ENCODE data around the gene CARTPT. TPM values are rescaled to one million over a fixed set of nuclear protein-coding genes. Genes with fewer than 3 reads are reported as not detected.

CARTPT gene
- not detected for total RNA-seq
- long read RNA-seq, donor 1, result 0 reads
- long read RNA-seq, donor 2, result 0 reads

DNA sequence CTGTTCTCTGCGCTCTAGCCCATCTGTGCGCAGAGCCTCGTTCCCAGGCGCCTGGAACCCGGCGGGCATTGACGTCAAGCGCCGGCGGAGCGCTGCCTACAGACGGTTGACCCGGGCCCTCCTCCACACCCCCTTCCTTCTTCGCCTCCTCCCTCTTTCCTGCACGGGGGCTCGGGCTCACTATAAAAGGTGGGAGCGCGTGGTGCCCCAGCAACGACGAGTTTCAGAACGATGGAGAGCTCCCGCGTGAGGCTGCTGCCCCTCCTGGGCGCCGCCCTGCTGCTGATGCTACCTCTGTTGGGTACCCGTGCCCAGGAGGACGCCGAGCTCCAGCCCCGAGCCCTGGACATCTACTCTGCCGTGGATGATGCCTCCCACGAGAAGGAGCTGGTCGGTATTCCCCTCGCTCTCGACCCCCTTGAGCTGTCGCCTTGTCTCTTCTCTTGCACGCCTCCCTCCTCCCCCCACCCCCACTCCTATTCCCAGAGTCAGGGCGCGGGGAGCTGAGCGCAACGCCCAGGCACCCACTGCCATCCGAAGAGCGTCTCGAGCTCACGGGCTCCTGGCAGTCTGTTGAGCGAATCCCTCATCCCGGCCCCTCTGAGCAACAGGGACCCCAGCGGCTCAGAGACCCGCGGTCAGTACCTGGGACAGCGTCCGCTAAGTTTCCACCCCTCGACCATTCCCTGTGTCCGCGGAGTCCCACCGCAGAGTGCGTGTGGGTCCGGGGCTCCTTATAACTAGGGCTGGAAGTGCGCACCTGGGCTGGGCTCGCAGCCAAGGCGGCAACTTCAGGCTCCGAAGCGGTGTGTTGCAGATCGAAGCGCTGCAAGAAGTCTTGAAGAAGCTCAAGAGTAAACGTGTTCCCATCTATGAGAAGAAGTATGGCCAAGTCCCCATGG lies at the start of gene CARTPT:
CARTPT (plus strand) TSS at position 213 of the 902 bp plus-strand sequence; CDS start at position 232, 19 bp downstream.
- DNase-seq (ENCODE audit: low spot score), result no peak
- intact Hi-C loops (cut with DNase I), result no loop called here

DNA sequence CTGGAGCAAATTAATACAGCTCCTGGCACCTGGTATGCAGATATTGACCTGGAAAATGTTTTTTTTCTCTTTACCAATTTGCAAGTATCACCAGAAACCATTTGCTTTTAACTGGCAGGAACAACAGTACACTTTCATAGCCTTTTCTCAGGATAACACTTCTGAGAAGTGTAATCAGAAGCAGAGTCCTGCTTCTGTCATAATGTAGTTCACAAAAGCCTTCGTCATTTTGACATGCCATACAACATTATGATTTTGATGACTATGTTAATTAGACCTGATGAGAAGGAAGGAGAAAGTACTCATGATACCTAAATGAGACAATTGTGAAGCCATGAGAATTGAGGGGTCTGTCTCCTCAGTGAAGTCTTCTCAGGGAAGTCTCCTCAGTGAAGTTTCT lies 41.1 kb upstream of the CARTPT start:
- intact Hi-C loops (cut with DNase I), result no loop called here

DNA sequence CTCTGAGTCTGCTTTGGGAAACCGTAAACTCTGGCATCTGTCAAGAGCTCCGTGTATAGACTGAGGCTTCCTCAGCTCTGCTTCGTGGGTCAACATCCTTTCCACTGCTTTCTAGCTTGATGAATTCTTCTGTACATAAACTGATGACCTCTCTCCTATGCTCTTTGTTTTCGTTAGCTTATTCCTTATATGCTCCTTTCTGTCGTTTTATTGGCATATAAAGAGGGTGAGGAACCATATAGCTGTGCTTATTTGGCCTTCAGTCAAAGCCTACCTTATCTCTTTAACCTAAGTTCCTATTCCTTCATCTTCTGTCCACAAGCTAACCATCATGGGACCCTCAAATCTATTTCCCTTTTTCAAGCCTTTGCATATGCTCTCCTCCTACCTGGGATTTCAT lies 39.4 kb upstream of the CARTPT start:
- DNase-seq (ENCODE audit: low spot score), result no peak
- intact Hi-C loops (cut with DNase I), result no loop called here

More for the DNA sequence above, 41.1 kb upstream of the CARTPT start:
- DNase-seq (ENCODE audit: low spot score), result no peak

DNA sequence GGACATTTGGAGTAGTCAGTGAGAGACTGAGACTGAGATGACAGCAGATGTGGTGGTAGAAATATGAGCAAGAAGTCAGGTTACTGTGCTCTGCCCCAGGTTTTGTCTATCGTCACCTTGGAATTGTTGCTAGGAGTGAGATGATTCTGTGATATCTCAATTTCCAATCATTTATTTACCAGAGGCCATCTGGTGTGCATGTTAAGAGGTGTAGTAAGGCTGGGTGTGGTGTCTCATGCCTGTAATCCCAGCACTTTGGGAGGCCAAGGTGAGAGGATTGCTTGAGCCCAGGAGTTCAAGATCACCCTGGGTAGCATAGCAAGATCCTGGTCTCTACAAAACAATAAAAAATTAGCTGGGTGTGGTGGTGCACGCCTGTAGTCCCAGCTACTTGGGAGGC lies 38.6 kb upstream of the CARTPT start:
- intact Hi-C loops (cut with DNase I), result no loop called here
- DNase-seq (ENCODE audit: low spot score), result no peak

DNA sequence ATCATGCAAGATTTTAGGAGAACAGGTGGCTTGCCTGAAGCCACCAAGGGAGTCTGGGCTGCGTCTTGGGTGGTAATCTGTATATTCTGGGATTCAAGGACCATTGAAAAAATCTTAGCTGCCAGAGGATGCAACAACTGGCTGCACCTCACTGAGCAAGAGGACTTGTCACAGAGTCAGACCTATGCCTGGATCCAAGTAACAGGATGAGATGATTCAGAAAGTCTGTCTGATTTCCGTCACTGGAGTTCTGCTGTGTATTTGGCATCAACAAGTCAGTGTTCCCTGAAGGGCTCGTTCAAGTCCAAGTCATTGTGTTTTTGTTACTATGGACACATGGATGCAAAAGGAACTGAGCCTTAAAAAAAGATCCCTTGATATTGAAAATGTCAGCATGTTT lies 37.8 kb upstream of the CARTPT start:
- intact Hi-C loops (cut with DNase I), result no loop called here

DNA sequence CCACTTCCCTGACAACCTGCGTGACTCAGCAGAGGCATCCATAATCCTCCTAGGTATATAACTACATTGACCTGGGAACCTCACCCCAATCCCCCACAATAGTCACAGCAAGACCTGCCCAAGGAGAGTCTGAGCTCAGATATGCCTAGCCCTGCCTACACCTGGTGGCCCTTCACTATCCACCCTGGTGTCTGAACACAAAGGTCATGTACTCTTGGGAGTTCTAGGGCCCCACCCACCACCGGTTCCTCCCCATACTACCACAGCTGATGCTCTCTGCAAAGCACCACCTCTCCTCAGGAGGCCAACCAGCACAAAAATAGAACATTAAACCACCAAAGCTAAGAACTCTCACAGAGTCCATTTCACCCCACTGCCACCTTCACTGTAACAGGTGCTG lies 34.8 kb upstream of the CARTPT start:
- intact Hi-C loops (cut with DNase I), result no loop called here
- DNase-seq (ENCODE audit: low spot score), result no peak

More for the DNA sequence above, 37.8 kb upstream of the CARTPT start:
- no peak for DNase-seq (ENCODE audit: low spot score)

DNA sequence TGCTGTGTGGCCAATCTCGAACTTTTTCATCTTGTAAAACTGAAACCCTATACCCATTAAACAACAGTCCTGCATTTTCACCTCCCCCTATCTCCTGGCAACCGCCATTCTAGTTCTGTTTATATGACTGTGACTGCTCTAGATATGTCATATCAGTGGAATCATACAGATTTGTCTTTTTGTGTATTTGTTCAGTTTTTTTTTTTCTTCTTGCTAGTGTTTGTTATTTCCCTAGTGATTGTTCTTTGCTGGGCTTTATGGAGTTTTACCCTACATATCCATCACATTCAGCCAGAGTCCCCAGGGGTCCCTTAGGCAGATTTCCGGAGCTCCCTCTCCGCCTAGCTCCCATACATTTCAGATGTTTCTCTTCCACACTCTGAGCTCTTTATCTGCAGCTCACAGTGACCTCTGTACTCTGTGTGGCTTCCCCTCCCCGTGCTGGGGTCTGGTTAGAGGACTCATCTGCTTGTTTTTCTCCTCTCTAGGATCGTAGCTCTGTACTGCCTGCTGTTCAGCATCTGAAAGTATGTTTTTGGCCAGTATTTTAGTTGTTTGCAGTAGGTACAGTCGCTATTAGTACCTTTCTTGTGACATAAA lies 25.1 kb upstream of the CARTPT start:
- DNase-seq (ENCODE audit: low spot score), result no peak
- intact Hi-C loops (cut with DNase I), result no loop called here

DNA sequence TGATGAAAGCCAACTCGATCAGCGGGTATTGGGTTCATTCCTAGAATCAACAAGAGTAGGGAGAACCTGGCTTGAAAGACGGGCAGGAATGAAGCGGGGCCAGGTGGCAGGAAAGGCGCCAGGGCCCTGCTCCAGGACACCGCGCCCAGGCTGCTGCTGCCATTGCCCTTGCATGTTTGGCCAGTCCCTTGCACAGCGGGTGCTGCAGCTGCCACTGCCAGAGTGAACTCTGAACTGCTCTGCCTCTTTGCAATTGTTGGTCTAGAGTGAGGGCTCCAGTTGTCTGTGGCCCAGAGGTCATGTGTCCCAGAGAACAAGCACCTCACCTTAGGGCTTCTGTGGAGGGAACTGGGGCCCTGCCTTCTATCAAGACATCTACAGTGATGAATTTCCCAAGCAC lies 24.0 kb upstream of the CARTPT start:
- intact Hi-C loops (cut with DNase I), result no loop called here
- no peak for DNase-seq (ENCODE audit: low spot score)

DNA sequence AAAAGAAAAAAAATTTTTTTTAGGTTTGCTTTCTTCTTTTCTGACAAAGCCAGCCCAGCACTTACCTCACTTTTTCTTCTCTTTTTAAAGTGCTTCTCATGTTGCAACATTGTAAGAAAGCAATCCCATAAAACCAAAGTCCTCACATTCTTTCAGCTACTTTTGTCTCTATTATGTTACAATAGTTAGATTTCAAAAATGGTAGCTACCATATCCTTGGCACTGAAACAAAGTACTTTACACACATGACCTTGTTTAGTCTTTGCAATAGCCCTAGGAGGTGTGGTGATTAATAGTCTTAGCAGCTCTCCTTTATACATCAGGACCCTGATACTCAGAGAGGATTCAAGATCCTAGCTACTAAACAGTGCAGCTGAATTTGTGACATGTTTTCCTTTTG lies 23.5 kb upstream of the CARTPT start:
- DNase-seq (ENCODE audit: low spot score), result no peak
- intact Hi-C loops (cut with DNase I), result no loop called here

DNA sequence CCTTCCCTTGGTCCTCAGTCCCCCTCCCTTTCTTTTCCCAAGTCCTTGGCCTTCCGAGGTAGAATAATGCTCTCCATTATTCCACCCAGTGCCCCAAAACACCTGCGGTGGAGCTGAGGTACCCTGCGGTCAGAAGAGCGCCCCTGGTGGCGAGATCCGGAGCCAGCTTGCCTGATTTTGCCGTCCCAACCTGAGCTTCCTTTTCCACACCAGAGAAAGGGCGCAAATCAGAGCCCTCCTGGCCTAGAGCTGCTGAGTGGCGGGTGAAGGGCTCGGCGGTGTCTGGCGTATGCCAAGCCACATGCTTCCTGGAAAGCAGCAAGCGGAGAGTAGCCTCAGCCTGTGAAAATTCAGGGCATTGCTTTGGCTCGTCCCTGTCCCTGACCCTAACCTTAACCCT lies 21.1 kb upstream of the CARTPT start:
- no peak for DNase-seq (ENCODE audit: low spot score)
- intact Hi-C loops (cut with DNase I), result no loop called here

DNA sequence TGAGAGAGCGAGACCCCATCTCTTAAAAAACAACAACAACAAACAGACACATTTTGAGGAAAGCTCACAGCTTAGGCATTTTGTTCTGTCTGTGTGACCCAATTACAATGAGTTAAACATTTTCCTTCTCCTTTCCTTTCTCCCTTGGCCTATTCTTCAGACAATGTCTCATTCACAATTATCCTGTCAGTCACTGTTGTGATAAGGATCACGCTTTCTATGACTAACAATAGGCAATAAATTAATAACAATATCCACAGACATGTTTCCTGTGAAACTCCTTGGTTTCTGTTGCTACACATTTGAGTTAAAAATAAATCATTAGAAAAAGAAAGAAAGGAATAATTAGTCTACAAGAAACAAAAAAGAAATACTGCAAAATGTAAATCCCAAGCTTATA lies 19.8 kb upstream of the CARTPT start:
- intact Hi-C loops (cut with DNase I), result no loop called here
- DNase-seq (ENCODE audit: low spot score), result no peak

DNA sequence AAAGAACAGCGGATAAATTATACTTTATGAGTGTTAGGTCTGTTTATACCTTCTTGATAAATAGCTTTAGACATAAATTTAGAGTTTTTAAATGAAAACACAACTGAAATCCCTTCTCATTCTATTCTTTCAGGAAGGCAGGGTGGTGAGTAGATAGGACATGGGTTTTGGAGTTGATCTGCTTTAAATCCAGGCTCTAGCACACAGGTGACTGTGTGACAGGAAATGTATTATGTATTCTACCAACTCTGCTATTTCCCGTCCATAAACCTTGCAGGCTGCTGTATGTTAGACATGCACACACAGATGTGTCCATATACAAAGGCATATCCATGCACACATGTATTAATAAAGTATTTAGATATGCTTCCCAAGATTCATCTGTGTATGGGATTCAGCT lies 19.3 kb upstream of the CARTPT start:
- DNase-seq (ENCODE audit: low spot score), result no peak

DNA sequence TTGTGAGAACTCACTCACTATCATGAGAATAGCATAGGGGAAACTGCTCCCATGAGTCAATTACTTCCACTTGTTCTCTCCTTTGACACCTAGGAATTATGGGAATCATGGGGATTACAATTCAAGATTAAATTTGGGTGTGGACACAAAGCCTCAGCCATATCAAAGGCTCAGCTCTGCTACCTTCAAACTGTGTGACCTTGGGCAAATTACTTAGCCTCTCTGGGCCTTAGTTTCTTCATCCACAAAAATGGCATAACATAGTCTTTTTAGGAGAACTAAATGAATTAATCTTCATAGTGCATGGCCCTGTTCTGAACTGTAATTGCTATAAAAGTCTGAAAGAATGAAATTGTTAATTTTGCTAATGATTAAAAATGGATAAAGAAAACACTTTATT lies 18.3 kb upstream of the CARTPT start:
- intact Hi-C loops (cut with DNase I), result no loop called here
- DNase-seq (ENCODE audit: low spot score), result no peak

More for the DNA sequence above, 19.3 kb upstream of the CARTPT start:
- intact Hi-C loops (cut with DNase I), result no loop called here

DNA sequence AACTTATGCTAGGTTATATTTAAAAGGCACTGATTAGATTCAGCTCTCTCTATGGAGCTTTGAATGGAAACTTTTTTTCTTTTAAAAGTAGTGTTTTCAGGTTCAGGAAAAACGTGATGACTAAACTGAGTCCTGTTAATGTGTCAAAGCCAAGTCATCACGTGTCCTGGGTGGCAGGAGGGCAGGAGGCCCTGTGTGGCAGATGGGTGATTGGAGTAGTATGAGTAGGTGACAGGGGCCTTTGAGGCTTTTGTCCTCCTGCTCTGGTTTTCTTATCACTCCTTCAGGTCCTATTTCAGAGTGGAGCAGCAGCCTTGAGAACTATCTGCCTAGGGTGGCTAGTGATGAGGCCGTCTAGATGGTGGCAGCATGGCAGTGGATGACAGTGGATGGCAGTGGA lies 17.7 kb upstream of the CARTPT start:
- no peak for DNase-seq (ENCODE audit: low spot score)
- intact Hi-C loops (cut with DNase I), result no loop called here

DNA sequence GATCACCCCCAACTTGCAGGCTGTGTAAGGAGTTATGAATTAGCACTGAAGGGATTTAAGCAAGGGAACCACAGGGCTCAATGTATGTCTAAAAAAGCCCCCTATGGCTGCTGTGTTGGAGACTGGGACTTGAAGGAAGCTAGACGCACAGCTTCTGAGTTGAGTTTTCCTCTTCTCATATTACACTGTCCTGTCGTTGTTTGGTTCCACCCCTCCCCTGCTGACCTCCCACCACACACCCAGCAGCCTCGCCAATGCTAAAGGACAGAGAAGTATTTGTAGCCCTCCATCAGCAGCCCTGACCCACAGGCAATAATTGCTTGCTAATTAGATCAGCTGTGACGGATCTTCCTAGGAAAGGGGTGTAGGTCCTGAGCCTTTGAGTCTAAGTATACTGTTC lies 15.1 kb upstream of the CARTPT start:
- intact Hi-C loops (cut with DNase I), result no loop called here
- DNase-seq (ENCODE audit: low spot score), result no peak

DNA sequence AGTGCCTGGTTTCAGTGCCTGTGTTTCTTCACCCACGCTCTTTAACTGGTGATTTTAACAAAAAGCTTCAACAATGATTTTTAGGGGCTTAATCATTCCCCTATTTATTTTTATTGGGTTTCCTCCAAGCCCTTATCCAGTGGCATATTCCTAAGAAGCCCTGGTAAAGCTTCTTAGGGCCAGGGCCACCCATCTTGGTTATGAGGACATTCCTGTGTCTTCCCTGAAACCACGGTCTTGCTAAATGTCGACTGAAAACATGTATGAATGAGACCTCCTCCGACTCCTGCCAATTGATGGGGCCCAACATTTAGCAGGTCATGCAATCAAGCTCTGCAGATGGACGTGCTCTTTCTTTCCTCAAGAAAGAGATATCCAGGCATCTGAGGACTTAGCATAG lies 13.7 kb upstream of the CARTPT start:
- DNase-seq (ENCODE audit: low spot score), result no peak
- intact Hi-C loops (cut with DNase I), result no loop called here

DNA sequence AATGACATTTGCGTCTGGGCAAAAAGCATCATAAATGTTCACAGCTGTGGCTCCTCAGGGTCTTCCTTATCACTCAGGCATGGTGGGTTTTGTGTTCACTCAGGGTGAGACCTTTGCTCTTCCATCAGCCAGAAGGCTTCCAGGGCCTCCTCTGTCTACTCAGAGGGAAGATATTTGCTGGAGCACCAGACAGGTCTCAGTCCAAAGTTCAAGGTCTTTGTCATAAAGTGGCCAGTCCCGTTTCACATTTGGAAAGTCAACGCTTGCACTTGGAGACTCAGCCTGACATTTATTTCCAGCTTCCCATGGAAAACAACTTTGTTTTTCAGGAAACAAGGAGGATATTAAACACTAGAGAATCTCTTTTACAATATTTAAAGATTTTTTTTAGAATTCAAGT lies 12.2 kb upstream of the CARTPT start:
- no peak for DNase-seq (ENCODE audit: low spot score)

DNA sequence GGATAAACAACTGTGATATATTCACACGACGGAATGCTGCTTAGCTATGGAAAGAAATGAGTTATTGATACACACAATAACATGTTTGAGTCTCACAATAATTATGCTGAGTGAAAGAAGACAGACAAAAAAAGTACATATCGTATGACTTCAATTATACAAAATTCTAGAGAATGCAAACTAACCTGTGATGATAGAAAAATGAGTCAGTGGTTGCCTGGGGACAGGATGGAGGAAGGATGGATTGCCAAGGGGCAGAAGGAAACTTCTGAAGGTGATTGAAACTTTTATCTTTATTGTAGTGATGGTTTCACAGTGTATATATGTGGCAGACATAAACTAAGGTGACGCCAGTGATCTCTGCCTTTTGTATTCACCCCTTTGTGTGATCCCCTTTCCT lies 7.5 kb upstream of the CARTPT start:
- intact Hi-C loops (cut with DNase I), result no loop called here
- no peak for DNase-seq (ENCODE audit: low spot score)

More for the DNA sequence above, 12.2 kb upstream of the CARTPT start:
- intact Hi-C loops (cut with DNase I), result no loop called here

DNA sequence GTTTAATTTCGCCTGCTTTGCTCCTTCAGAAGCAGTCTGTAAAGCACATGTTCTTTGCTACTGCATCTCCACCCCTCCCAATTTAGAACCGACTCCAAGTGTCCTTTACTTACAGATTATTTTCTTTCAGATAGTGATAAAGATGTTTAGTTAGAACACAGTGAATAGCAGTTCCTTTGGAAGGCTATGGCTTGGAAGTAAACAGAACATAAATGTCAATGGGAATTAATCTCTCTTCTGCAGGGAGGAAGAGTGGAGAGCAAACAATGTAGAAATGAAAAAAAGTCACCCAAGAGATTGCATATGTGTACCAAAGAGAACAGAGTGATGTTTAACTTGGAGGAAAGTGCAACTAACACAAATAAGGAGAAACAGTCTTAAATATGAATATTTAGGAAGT lies 4.2 kb upstream of the CARTPT start:
- intact Hi-C loops (cut with DNase I), result no loop called here
- DNase-seq (ENCODE audit: low spot score), result no peak

DNA sequence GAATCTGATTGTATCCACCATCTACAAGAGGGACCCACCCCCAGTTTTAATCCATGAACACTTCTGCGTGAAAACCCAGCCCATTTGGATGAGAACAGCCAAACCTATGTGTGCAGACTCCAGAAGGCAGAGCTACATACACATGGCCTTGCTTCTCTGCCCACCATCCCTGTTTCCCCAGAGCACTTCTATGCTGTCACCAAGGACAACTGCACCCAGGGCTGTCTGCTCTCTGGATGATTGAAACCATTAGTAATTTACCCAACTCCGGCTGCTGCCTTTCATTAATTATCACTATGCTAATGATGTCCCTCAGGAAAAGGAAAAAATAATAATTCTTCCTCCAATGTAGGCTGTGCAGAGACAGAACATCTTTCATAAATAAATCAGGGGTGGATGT lies 8.9 kb downstream of the CARTPT start:
- DNase-seq (ENCODE audit: low spot score), result no peak
- intact Hi-C loops (cut with DNase I), result loop anchor here in 1 of 2 donors (1.0 kb wide), 1 partner anchor 38 kb away; no protein-coding TSS in a partner anchor

DNA sequence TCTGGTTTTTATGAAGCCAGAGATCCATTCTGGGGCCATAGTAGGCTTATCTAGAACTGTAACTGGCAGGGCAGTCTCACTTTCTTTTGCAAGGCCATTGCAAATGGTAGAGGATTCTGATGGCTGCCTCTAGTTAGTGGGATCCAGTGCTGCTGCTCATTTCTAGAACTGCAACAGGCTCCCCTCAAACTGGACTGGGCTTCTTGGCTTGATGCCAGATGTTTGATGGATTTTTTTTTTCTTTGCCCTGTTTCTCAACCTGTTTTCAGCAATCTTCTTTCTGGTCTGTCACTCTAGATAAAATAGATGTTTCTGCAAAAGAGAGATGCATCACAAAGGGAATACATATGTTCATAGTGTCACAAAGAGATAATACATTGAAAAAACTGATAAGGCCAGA lies 11.9 kb downstream of the CARTPT start:
- no peak for DNase-seq (ENCODE audit: low spot score)
- intact Hi-C loops (cut with DNase I), result no loop called here

All from posterior vena cava (tissue), 2 donors.